ENCODE results near the gene FRAT1. TPM values are rescaled to one million over a fixed set of nuclear protein-coding genes. Genes with fewer than 3 reads are reported as not detected.
A peak's percentile ranks its signal among the peaks of the same experiment; 100 is the strongest.

FRAT1 gene
- total RNA-seq, 4 donors from 2014 or later, result 1.8 to 6.9 (median 3.2) TPM

DNA sequence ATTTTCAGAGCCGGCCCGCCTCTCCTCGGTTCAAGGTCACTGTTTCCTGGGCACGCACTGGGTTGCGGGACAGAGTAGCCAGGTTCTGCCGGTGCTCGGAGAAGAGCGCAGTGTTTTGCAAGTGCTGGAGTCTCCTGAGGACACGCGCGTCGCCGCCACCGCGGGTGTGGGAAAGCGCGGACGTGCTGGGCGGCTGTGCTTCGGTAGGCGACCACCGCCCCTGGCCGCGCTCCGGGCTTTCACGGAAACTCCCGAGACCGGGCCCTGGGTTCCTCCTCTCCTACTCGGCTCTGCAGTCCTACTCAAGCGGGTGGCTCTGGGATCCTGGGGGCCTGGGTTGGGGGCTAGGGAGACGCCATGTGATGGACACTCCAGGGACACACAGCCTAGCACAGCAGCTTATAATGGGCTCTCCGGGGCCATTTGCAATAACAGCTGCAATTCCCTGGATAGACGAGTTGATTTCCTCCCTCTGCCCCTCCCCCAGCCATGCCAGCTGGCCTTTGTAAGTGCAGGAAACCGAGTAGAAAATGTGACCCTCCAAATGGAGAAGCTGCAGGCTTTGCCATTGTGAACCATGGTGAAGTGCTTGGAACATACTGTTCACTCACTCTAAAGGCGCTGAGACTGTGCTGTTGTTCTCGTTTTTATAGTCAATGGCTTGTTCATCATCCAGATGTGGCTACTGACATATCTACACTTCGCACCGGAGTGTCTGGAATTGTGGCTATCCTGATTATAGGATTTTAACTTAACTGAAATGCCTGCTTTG is 2.1 kb downstream of the FRAT1 start:
- TF ChIP-seq, protein P1, sequence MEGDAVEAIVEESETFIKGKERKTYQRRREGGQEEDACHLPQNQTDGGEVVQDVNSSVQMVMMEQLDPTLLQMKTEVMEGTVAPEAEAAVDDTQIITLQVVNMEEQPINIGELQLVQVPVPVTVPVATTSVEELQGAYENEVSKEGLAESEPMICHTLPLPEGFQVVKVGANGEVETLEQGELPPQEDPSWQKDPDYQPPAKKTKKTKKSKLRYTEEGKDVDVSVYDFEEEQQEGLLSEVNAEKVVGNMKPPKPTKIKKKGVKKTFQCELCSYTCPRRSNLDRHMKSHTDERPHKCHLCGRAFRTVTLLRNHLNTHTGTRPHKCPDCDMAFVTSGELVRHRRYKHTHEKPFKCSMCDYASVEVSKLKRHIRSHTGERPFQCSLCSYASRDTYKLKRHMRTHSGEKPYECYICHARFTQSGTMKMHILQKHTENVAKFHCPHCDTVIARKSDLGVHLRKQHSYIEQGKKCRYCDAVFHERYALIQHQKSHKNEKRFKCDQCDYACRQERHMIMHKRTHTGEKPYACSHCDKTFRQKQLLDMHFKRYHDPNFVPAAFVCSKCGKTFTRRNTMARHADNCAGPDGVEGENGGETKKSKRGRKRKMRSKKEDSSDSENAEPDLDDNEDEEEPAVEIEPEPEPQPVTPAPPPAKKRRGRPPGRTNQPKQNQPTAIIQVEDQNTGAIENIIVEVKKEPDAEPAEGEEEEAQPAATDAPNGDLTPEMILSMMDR (IDR thresholded peaks at IDR 0.05), result no peak
- TF ChIP-seq POLR2A (IDR thresholded peaks at IDR 0.05), result no peak
- DNase-seq, result no peak
- Histone ChIP-seq H3K36me3 (no peaks in the 10 kb centered on the region), H3K4me1 (peaks cover 0 to 11% of the 10 kb centered on the region in 2 donors), H3K4me3 (peak overlapping the region; percentile 6 to 75), H3K9me3 (no peaks in the 10 kb centered on the region), H3K27ac (no peak overlapping the region), H3K27me3 (no peaks in the 10 kb centered on the region)
- intact Hi-C loops (cut with DNase I; ENCODE audit: low total_unique reads), result no loop called here

DNA sequence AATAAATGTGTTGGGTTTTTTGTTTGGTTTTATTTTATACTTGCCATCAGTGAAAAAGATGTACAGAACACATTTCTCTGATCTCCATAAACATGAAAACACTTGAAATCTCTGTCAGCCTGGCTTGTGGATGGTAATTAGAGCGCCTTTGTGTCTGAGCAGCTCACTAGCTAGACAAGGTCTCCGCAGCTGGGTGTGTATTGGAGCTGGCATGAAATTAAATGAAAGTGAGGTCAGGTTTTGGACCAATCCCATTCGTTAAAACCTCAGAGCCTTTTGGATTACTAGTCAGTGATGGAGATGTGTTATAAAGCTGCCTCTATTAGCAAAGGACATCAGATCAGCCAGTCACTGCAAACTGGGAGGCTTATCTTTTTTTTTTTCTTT is 2.7 kb downstream of the FRAT1 start:
- no peaks in the 10 kb centered on the region for H3K9me3 ChIP-seq
- H3K27me3 ChIP-seq, result no peaks in the 10 kb centered on the region
- H3K4me1 ChIP-seq, result peaks cover 0 to 11% of the 10 kb centered on the region in 2 donors
- no peak for DNase-seq
- TF ChIP-seq, protein P1 (IDR thresholded peaks at IDR 0.05), result no peak
- H3K4me3 ChIP-seq, result no peak overlapping the region
- intact Hi-C loops (cut with DNase I; ENCODE audit: low total_unique reads), result no loop called here
- H3K27ac ChIP-seq, result no peak overlapping the region
- H3K36me3 ChIP-seq, result no peaks in the 10 kb centered on the region

DNA sequence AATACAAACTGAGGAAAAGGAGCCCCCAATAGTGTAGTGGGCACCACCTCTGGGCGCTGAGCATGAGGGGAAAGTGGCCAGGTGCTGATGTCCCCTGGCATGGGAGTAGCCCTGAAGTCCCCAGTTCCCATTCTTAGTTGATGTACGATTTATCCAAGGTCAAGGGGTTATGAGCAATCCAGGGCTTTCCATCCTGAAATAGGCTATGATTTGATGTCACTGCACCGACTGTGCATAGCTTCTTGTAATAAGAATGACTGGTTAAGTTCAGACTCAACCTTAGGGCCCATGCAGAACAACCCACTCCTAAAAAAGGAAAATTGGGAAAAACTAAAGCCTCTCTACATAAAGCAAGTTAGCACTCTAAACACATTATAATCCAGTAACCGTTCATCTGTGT is 4.4 kb downstream of the FRAT1 start:
- no peak overlapping the region for H3K4me3 ChIP-seq
- H3K9me3 ChIP-seq, result no peaks in the 10 kb centered on the region
- TF ChIP-seq, protein P1 (IDR thresholded peaks at IDR 0.05), result no peak
- no peaks in the 10 kb centered on the region for H3K27me3 ChIP-seq
- DNase-seq, result no peak
- H3K36me3 ChIP-seq, result no peaks in the 10 kb centered on the region
- no peak overlapping the region for H3K27ac ChIP-seq
- intact Hi-C loops (cut with DNase I; ENCODE audit: low total_unique reads), result no loop called here
- peaks cover 0 to 11% of the 10 kb centered on the region in 2 donors for H3K4me1 ChIP-seq

DNA sequence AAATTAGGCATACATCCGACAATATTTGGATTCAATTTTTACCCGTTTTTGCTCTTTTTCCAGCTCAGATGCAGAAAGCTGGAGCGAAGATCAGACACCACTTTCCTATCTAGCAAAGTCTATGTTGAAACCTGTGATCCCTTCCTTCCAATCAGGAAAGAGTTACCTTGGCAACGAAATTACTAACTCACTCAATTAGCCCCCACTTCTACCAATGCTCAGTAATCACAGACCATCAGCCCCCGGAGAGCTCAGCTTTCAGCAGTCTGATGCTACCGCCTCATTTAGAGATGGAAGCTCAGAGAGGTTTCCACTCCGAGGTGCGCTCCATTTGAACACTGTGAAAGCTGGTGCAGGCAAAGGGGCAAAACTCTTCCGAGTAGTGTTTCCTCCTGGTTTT is 6.7 kb downstream of the FRAT1 start:
- H3K36me3 ChIP-seq, result no peaks in the 10 kb centered on the region
- H3K4me1 ChIP-seq, result peaks cover 0 to 6% of the 10 kb centered on the region in 2 donors
- H3K9me3 ChIP-seq, result no peaks in the 10 kb centered on the region
- intact Hi-C loops (cut with DNase I; ENCODE audit: low total_unique reads), result no loop called here
- H3K27me3 ChIP-seq, result no peaks in the 10 kb centered on the region
- H3K27ac ChIP-seq, result no peak overlapping the region
- H3K4me3 ChIP-seq, result no peak overlapping the region
- DNase-seq, result no peak
- TF ChIP-seq POLR2A (IDR thresholded peaks at IDR 0.05), result no peak
- TF ChIP-seq, protein P1 (IDR thresholded peaks at IDR 0.05), result no peak

DNA sequence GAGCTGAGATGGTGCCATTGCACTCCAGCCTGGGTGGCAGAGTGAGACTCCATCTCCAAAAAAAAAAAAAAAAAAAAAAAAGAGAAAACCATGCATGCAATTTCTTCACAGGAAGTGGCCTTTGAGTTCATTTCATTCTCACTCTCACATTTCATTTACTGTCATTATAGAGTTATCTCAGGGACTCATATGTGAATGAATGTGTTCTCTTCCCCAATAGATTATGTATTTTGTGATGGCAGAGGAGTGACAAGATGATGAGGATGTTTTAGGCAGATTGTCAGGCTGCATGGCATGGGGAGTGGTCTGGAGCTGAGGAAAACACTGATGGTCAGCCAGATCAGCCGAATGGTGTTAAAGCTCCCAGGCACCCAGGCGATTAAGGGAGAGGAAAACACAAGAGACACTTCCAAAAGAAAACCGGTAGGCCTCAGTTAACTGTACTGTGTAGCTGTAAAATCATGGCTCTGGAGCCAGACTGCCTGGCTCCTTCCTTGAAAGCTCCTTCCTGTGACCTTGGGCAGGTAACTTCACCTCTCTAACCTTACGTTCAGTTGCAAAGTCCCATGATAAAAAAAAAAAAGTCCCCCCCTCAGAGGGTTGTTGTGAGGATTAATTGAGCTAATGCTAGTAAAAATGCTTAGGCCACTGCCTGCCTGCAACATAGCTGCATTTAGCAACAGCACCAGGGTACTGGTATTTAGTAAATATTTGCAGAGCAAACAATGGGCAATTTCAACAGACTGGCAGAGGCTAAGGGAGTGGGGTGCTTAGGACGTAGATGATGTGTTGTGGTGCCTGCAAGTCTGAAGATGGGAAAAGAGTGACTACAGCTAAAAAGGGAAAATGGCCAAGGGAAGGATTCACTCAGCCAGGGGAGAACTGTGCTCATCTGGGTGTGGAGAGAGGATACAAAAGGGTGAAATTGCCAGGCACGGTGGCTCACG is 8.6 kb downstream of the FRAT1 start:
- no peak overlapping the region for H3K4me3 ChIP-seq
- H3K27ac ChIP-seq, result no peak overlapping the region
- intact Hi-C loops (cut with DNase I; ENCODE audit: low total_unique reads), result no loop called here
- H3K27me3 ChIP-seq, result no peaks in the 10 kb centered on the region
- no peak for DNase-seq
- H3K4me1 ChIP-seq, result peaks cover 0 to 14% of the 10 kb centered on the region in 2 donors
- H3K36me3 ChIP-seq, result no peaks in the 10 kb centered on the region
- H3K9me3 ChIP-seq, result no peaks in the 10 kb centered on the region
- TF ChIP-seq, protein P1 (IDR thresholded peaks at IDR 0.05), result no peak

Measured in uterus (tissue), 4 donors.